Activated T-cell treated with anti-CD3 and anti-CD28 coated beads, Interleukin-2, amount 50 U/mL, for 72 hours (primary cell): ENCODE data around the gene ATP1B4. TPM values are rescaled to one million over a fixed set of nuclear protein-coding genes. Genes with fewer than 3 reads are reported as not detected.

Experiments used
- ATAC-seq, 2 donors: fragments of 150-1000 bp; cut with Tn5 transposase; replicated peaks in 1 of 2; 2 replicates each; pipeline ENCODE4 v1.10.0; 2021; ENCODE audit warnings: moderate library complexity in 2 of 2, mild to moderate bottlenecking in 1 of 2
- DNase-seq, 2 donors: peaks; one replicate each; pipeline ENCODE4 v3.0.0; 2021 to 2022; ENCODE audit warnings: mixed read lengths in 1 of 2
- H3K27ac Mint-ChIP-seq: one replicate; pipeline ENCODE4 v1.8.0; 2022; ENCODE audit warnings: mild to moderate bottlenecking, moderate library complexity, mixed read lengths
- H3K27me3 Mint-ChIP-seq: one replicate; pipeline ENCODE4 v1.8.0; 2022; ENCODE audit warnings: low read depth, mixed read lengths
- H3K36me3 Mint-ChIP-seq, 2 donors: one replicate each; pipeline ENCODE4 v1.8.0; 2022; ENCODE audit warnings: mixed read lengths in 2 of 2, mild to moderate bottlenecking in 1 of 2; ENCODE audit not compliant: insufficient read depth in 2 of 2
- H3K4me1 Mint-ChIP-seq: one replicate; pipeline ENCODE4 v1.8.0; 2022; ENCODE audit warnings: low read depth, mixed read lengths
- H3K4me3 Mint-ChIP-seq, 2 donors: one replicate each; pipeline ENCODE4 v1.8.0; 2022; ENCODE audit warnings: mild to moderate bottlenecking in 2 of 2, mixed read lengths in 2 of 2, moderate library complexity in 2 of 2
- H3K9me3 Mint-ChIP-seq, 2 donors: one replicate each; pipeline ENCODE4 v1.8.0; 2022; ENCODE audit warnings: mixed read lengths in 2 of 2
- total RNA-seq, 2 donors: library from RNA; stranded (reverse); gene quantifications; one replicate each; pipeline ENCODE4 v1.2.3, GENCODE V29; 2022

Gene ATP1B4
- total RNA-seq, 2 donors from 2014 or later = not detected

GRCh38 chrX:120401301-120401700 lies 39.4 kb downstream of the ATP1B4 start:
- Mint-ChIP-seq H3K4me1 (no peaks in the 10 kb centered on the region), H3K4me3 (no peak overlapping the region), H3K27ac (no peak overlapping the region), H3K27me3 (peaks cover 14% of the 10 kb centered on the region), H3K9me3 (peaks cover 0 to 2% of the 10 kb centered on the region in 2 donors), H3K36me3 (no peaks in the 10 kb centered on the region)
- DNase-seq = no peak
- no peak for ATAC-seq

DNA sequence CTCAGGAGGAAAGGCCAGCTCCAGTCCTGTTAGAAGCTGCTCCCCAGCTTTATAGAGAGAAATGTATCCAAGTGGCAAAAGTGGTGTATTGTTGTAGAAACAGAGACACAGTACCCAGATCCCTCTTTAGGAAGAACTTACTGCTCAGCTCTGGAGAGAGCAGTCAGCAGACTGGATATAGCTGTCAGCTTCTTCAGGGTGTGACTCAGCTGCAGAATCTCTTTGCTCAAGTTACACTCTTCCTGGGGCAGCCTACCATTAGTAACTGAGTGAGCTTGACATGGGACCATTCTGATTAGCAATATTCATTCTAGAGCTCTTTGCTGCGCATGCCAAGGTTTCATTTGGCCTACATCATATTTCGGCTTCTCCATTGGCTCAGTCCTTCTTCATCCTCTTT lies 40.5 kb downstream of the ATP1B4 start:
- Mint-ChIP-seq H3K9me3 (peaks cover 0 to 2% of the 10 kb centered on the region in 2 donors), H3K4me1 (no peaks in the 10 kb centered on the region), H3K36me3 (no peaks in the 10 kb centered on the region), H3K4me3 (no peak overlapping the region), H3K27me3 (peaks cover 18% of the 10 kb centered on the region), H3K27ac (no peak overlapping the region)
- ATAC-seq = no peak
- no peak for DNase-seq

DNA sequence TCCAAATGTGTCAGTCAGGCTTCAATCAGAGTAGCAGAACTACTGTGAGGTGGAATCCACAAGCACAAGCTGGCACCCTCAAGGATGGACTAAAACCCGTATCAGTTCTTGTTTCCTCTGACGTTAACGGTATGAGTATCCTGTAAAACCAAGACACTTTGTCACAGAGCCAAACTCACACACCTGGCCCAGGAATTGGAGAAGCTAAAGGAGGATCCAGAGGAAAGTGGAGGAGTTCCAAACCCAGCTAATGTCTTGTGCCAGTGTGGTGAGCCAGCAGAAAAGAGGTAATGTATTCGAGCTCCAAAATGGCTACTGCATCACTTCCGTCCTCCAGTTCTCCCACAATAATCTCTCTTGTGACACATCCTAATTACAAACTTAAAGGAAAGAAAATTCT lies 44.7 kb downstream of the ATP1B4 start:
- ATAC-seq = no peak
- no peak for DNase-seq
- no peaks in the 10 kb centered on the region for H3K4me1 Mint-ChIP-seq
- H3K27ac Mint-ChIP-seq = no peak overlapping the region
- H3K4me3 Mint-ChIP-seq = no peak overlapping the region
- H3K9me3 Mint-ChIP-seq = peaks cover 2 to 3% of the 10 kb centered on the region in 2 donors
- H3K36me3 Mint-ChIP-seq = no peaks in the 10 kb centered on the region
- H3K27me3 Mint-ChIP-seq = peaks cover 12% of the 10 kb centered on the region

- H3K4me3 Mint-ChIP-seq = no peak overlapping the region
- no peaks in the 10 kb centered on the region for H3K4me1 Mint-ChIP-seq
- no peak for ATAC-seq
- no peaks in the 10 kb centered on the region for H3K36me3 Mint-ChIP-seq
- peaks cover 12% of the 10 kb centered on the region for H3K27me3 Mint-ChIP-seq
- DNase-seq = no peak
- H3K9me3 Mint-ChIP-seq = peaks cover 2 to 3% of the 10 kb centered on the region in 2 donors
- H3K27ac Mint-ChIP-seq = no peak overlapping the region
Observed at GRCh38 chrX:120408168-120408567, 46.3 kb downstream of the ATP1B4 start.

DNA sequence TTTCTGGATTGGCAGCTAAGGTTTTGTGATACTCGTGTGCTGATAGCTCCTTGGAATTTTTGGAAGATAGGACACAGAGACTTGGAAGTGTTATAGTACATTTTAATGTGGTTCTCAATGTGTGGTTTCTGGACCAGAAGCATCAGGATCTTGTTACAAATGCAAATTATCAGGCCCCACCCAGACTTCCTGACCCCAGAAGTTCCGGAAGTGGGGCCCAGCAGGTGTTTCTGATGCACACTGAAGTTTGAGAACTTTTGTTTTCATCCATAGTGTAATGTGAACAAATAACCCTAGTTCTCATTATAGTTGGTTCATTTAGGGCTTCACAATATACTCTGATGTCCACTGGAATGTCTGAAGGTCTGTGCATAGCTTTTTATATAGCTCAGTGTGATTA lies 57.6 kb downstream of the ATP1B4 start:
- H3K27ac Mint-ChIP-seq = peak overlapping the region; percentile 50
- no peaks in the 10 kb centered on the region for H3K27me3 Mint-ChIP-seq
- ATAC-seq = no peak
- H3K9me3 Mint-ChIP-seq = no peaks in the 10 kb centered on the region
- no peak overlapping the region for H3K4me3 Mint-ChIP-seq
- DNase-seq = no peak
- no peaks in the 10 kb centered on the region for H3K36me3 Mint-ChIP-seq
- H3K4me1 Mint-ChIP-seq = peaks cover 7% of the 10 kb centered on the region

DNA sequence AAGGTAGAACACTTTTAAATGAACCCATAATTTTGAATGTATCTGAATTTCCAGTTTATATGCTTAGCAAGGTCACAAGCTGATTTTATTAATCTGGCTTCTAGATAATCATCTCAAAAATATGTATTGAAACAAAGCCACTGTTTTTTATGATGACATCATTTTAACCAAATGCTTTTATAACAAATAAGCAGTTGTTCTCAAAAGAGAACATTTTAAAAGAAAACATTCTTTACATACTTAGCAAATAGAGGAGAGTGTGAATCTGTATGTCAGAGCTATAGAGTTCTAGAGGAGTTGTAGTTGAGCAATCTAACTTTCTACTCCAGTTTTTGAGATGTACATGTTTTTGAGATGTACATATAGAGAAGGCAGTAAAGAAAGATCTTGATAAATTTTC lies 64.7 kb downstream of the ATP1B4 start:
- H3K27me3 Mint-ChIP-seq = peaks cover 6% of the 10 kb centered on the region
- H3K4me3 Mint-ChIP-seq = no peak overlapping the region
- no peaks in the 10 kb centered on the region for H3K9me3 Mint-ChIP-seq
- no peak for DNase-seq
- no peak overlapping the region for H3K27ac Mint-ChIP-seq
- peaks cover 5% of the 10 kb centered on the region for H3K4me1 Mint-ChIP-seq
- H3K36me3 Mint-ChIP-seq = no peaks in the 10 kb centered on the region
- no peak for ATAC-seq

DNA sequence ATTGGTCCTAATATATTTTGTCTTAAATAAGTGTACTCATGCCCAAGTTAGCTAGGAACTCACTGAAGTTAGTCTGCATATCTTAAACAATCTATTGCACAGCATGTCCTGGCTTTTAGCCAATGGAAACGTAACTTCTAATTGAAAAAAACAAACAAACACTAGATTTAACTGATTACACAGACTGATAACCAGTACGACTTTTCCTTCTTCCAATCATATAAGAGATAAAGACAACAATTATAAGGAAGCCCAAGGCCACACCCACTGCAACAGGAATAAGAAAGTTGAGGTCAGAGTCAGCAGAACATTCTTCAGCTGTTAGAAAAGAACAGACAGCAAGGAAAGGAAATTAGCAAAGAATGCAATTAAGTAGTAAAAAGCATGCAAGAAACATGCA lies 66.4 kb downstream of the ATP1B4 start:
- peaks cover 5% of the 10 kb centered on the region for H3K4me1 Mint-ChIP-seq
- H3K36me3 Mint-ChIP-seq = peaks cover 0 to 2% of the 10 kb centered on the region in 2 donors

DNA sequence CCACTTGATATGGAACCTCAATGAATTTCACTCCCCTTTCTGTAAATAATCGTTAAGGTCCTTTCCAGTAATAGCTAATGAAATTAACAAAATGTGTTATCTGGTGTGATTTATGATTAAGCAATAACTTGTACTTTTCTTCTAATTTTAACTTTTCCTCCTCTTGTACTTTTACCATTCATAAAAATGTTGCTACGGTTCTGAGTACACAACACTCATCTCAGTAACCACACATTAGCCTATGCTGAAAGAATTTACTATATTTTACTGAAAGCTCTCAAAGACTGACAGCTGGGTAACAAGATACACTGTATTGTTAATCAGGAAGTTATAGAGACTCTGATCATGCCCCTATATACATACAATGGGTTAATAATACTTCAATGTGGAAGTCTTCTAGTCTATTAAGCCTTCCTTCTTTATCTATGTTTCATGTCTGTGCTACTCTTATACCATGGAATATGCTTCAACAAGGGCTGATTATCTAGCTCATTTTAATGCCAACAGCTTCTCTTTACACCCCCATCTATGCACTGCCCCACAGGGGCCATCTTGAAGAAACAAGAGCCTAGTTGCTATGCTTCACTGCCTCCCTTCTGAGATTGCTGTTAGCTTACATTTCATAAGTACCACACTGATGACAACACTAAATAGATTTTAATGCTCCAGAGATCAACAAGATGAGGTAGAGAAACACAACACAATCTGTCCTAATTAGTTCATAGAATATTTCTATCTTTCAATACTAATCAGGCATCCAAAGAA lies 68.1 kb downstream of the ATP1B4 start:
- ATAC-seq = peak in 1 of 2 donors; percentile 33
- H3K4me1 Mint-ChIP-seq = peaks cover 5% of the 10 kb centered on the region
- H3K36me3 Mint-ChIP-seq = peaks cover 0 to 2% of the 10 kb centered on the region in 2 donors
- H3K4me3 Mint-ChIP-seq = no peak overlapping the region
- H3K9me3 Mint-ChIP-seq = no peaks in the 10 kb centered on the region
- no peak overlapping the region for H3K27ac Mint-ChIP-seq
- H3K27me3 Mint-ChIP-seq = peaks cover 6% of the 10 kb centered on the region
- no peak for DNase-seq

More for the DNA sequence above, 66.4 kb downstream of the ATP1B4 start:
- Mint-ChIP-seq H3K27ac (no peak overlapping the region), H3K27me3 (peaks cover 6% of the 10 kb centered on the region), H3K9me3 (no peaks in the 10 kb centered on the region), H3K4me3 (no peak overlapping the region)
- DNase-seq = no peak
- no peak for ATAC-seq

Other genes starting within 250 kb of the ATP1B4 start
- gene RHOXF1, start 246.2 kb upstream of the ATP1B4 start, total RNA-seq = 1 to 10 TPM in 1 of 2 donors, under 1 TPM in 1; 0.76 to 1.2 TPM
- gene RHOXF2, start 203.5 kb upstream of the ATP1B4 start, total RNA-seq = not detected
- 10 to 100 TPM; 15.8 to 16.4 TPM for gene ZBTB33, start 111.3 kb upstream of the ATP1B4 start, total RNA-seq
- not detected for gene TMEM255A, start 50.6 kb upstream of the ATP1B4 start, total RNA-seq
- gene LAMP2, start 107.2 kb downstream of the ATP1B4 start, total RNA-seq = 10 to 100 TPM; 31.8 to 34.4 TPM
- gene CUL4B, start 198.9 kb downstream of the ATP1B4 start, total RNA-seq = 10 to 100 TPM; 51.4 to 54.3 TPM
- gene MCTS1, start 242.0 kb downstream of the ATP1B4 start, total RNA-seq = 10 to 100 TPM; 40.4 to 42.9 TPM